Small intestine (tissue), 7 donors: ENCODE results near the gene ZNF407. TPM values are rescaled to one million over a fixed set of nuclear protein-coding genes. Genes with fewer than 3 reads are reported as not detected.

Source experiments
- DNase-seq, 2 donors: peaks; one replicate each; pipeline versions ENCODE4 v3.0.0 to v3.0.0-alpha.2; 2013
- FAIRE-seq: peaks from 2 replicates; lab custom pipeline; 2012; peaks lifted over from hg19 to GRCh38; lab: Jason Lieb, UNC
- H3K27ac ChIP-seq, 3 donors: one replicate each; pipeline ENCODE4 v1.5.1; 2013; ENCODE audit warnings: low read length in 2 of 3, mild to moderate bottlenecking in 2 of 3, control low read depth in 1 of 3, inconsistent platforms in 1 of 3, low read depth in 1 of 3, moderate library complexity in 1 of 3
- H3K27me3 ChIP-seq, 3 donors: one replicate each; pipeline ENCODE4 v1.6.1; 2013; ENCODE audit warnings: low read length in 3 of 3, inconsistent platforms in 1 of 3; ENCODE audit not compliant: control insufficient read depth in 3 of 3, insufficient read depth in 3 of 3
- H3K36me3 ChIP-seq, 3 donors: one replicate each; pipeline ENCODE4 v1.6.1; 2013; ENCODE audit warnings: low read length in 3 of 3, inconsistent platforms in 1 of 3, low read depth in 1 of 3, mild to moderate bottlenecking in 1 of 3, moderate library complexity in 1 of 3; ENCODE audit not compliant: control insufficient read depth in 3 of 3, insufficient read depth in 2 of 3
- H3K4me1 ChIP-seq, 3 donors: one replicate each; pipeline ENCODE4 v1.6.1; 2013; ENCODE audit warnings: low read length in 2 of 3, inconsistent platforms in 1 of 3, low read depth in 1 of 3, mild to moderate bottlenecking in 1 of 3, moderate library complexity in 1 of 3; ENCODE audit not compliant: control insufficient read depth in 3 of 3, insufficient read depth in 2 of 3
- H3K4me3 ChIP-seq, 3 donors: one replicate each; pipeline ENCODE4 v1.5.1; 2013; ENCODE audit warnings: low read length in 3 of 3, control low read depth in 1 of 3, inconsistent platforms in 1 of 3, low read depth in 1 of 3, mild to moderate bottlenecking in 1 of 3, moderate library complexity in 1 of 3
- H3K9me3 ChIP-seq, 2 donors: one replicate each; pipeline ENCODE4 v1.6.1; 2013; ENCODE audit warnings: low read depth in 1 of 2, low read length in 1 of 2; ENCODE audit not compliant: control insufficient read depth in 2 of 2, insufficient read depth in 1 of 2
- WGBS, 3 donors: extraction: QIAGEN DNeasy Blood & Tissue Kit; methylation state at CpG; one replicate each; pipeline ENCODE4 v1.1.7; 2013; 5-methylcytosine and 5-hydroxymethylcytosine counted together
- polyA plus RNA-seq, 4 donors: library from polyadenylated mRNA; stranded (reverse) in 3 of 4; unstranded in 1 of 4; fragments of 200-250 nt in 3 of 4; fragments of 120-200 nt in 1 of 4; gene quantifications; one replicate each; pipeline versions ENCODE4 v1.2.1 to v1.2.3, GENCODE V29; 2013
- donor health status: healthy with polysubstance abuse.
- donor health status: control.
- donor health status: control.
- donor health status: Bipolar disorder and iron deficiency.
- donor health status: healthy.

The ZNF407 gene
- polyA plus RNA-seq, 4 donors = 2.7 to 6.3 (median 4.0) TPM

DNA sequence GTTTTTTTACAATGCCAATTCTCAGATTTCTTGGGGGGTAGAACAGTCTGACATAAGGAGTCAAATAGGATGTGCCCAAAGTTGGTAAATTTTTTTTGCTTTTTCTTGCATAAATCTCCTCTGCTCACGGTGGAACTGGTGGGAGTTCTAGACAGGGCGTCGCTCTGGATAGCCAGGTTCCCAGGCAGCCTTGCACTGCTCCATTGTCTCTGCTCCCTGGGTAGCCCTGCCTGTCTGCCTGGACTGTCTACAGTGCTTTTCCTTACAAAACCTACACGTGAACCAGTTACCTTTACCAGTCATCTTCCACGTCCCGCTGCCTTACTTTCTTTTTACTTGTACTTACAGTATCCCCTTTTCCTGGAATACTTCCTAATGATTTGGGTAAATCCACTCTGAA is 117.1 kb downstream of the ZNF407 start:
- H3K9me3 ChIP-seq = no peaks in the 10 kb centered on the region
- no peaks in the 10 kb centered on the region for H3K4me1 ChIP-seq
- H3K27ac ChIP-seq = no peak overlapping the region
- H3K27me3 ChIP-seq = no peaks in the 10 kb centered on the region
- FAIRE-seq (no peak), DNase-seq (no peak)
- 91 to 93% (median 93%) methylated on average over 6 of the region's 6 CpGs for WGBS, 3 donors
- no peaks in the 10 kb centered on the region for H3K36me3 ChIP-seq
- no peak overlapping the region for H3K4me3 ChIP-seq

DNA sequence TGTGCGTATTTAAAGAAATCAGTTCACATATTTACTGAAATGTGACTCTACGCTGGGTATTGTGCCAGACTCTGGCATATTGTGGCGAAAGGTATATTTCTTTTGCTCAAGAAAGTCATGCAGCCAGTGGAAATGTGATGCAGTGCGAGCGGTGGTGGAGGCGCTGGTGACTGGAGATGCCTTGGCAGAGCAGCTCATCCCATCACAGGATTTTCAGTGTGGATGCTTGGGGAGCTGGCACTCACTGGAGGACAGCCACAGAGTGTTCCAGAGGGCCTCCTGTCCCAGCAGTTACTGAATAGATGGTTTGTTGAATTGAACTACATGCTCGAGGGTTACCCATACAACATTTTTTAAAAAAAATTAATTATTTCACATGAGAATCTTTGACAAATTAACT is 117.6 kb downstream of the ZNF407 start:
- H3K36me3 ChIP-seq = no peaks in the 10 kb centered on the region
- H3K4me1 ChIP-seq = no peaks in the 10 kb centered on the region
- H3K9me3 ChIP-seq = no peaks in the 10 kb centered on the region
- no peak for DNase-seq
- no peak overlapping the region for H3K27ac ChIP-seq
- FAIRE-seq = no peak
- no peaks in the 10 kb centered on the region for H3K27me3 ChIP-seq
- H3K4me3 ChIP-seq = no peak overlapping the region
- 97 to 99% (median 98%) methylated on average over 7 of the region's 7 CpGs for WGBS, 3 donors

DNA sequence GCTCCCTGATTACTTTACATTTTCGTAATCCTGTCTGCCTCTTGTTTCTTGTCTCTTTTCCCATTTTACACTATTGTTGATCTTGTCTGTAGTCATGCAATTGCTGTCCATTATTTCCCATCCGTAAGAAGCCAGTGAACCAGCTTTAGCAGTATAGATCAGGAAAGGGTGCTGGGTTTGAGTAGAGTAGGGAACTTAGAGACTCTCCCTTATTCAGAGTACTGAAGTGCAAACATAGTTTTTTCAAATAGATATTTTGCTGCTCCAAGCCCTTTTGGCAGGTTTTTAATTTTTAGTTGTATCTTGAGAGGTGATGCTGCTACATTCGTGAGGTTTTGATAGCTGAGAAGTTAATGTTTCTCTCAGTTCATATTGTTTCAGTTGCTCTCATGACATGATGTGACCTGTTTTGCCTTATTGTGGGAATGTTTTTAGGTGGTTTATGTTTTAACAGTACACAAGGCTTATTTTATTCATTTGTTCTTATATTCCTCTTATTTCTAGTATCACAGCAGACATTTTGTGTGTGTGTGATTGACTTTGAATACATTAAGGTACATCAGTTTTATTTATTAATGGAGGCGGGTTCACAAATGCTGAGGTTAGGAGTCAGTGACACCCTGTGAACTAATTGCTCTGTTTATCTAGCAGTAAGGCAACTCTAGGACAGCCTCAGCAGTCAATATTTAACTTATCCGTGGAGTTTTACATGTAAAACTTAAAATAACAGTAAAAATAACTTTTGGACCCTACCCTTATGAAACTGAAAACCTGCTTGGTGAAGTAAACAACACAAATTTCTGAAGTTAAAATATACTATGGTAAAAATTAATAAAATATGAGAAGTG is 118.4 kb downstream of the ZNF407 start:
- Histone ChIP-seq H3K27ac (peak overlapping the region in 1 of 3 donors; percentile 14), H3K36me3 (no peaks in the 10 kb centered on the region), H3K4me3 (no peak overlapping the region), H3K9me3 (no peaks in the 10 kb centered on the region), H3K27me3 (no peaks in the 10 kb centered on the region), H3K4me1 (no peaks in the 10 kb centered on the region)
- DNase-seq (peak; percentile 15 to 34), FAIRE-seq (no peak)
- 34 to 52% (median 39%) methylated on average over 5 of the region's 5 CpGs for WGBS, 3 donors

DNA sequence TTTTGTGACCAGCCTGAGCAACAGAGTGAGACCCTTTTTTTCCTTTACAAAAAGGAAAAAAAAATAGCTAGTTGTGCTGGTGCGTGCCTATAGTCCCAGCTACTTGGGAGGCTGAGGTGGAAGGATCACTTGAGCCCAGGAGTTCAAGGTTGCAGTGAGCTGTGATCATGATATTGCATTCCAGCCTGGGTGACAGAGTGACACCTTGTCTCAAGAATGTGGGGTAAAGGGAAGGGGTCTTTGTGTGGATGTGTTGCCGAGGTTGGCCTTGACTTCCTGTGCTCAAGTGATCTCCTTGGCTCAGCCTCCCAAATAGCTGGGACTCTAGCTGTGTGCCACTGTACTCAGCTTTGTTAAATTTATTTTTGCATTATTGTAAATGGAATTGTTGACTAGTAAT is 120.6 kb downstream of the ZNF407 start:
- no peaks in the 10 kb centered on the region for H3K4me1 ChIP-seq
- DNase-seq = no peak
- H3K4me3 ChIP-seq = no peak overlapping the region
- no peaks in the 10 kb centered on the region for H3K9me3 ChIP-seq
- no peaks in the 10 kb centered on the region for H3K36me3 ChIP-seq
- 89 to 93% (median 90%) methylated on average over 2 of the region's 2 CpGs for WGBS, 3 donors
- no peaks in the 10 kb centered on the region for H3K27me3 ChIP-seq
- FAIRE-seq = no peak
- no peak overlapping the region for H3K27ac ChIP-seq

DNA sequence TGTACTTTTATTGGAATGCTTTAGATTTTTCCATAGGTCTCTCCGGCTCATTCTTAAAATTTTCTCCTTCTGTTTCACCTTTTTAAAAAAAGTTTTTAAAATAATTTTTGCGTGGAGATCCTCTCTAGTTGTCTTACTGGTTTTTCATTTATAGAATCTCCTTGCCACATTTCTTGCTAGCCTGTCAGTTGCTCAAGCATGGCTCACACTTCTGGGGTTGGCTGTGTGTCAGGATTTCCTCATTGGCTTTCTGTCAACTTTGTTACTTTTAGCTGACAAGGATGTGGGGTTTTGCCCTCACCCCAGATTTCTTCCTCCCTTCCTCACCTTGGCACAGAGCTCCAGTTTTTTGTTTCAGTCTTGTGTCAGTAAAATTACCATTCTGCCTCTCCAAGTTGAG is 124.6 kb downstream of the ZNF407 start:
- Histone ChIP-seq H3K36me3 (no peaks in the 10 kb centered on the region), H3K4me1 (no peaks in the 10 kb centered on the region), H3K27ac (no peak overlapping the region), H3K4me3 (no peak overlapping the region), H3K27me3 (no peaks in the 10 kb centered on the region), H3K9me3 (no peaks in the 10 kb centered on the region)
- no peak for DNase-seq
- no peak for FAIRE-seq
- 86 to 89% (median 88%) methylated on average over 2 of the region's 2 CpGs for WGBS, 3 donors

DNA sequence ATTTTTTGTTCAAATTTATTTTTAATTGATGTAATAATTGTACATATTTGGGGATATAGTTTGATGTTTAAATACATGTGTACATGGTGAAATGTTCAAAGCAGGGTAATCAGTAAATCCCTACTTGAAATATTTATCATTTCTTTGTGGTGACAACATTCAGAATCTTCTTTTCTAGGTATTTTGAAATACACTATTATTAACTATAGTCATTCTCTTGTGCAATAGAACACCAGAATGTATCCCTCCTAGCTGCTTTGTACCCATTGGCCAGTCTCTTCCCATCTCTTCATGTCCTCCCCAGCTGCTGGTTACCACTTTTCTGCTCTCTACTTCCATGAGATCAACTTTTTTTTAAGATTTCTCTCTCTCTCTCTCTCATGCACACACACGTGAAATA is 126.5 kb downstream of the ZNF407 start:
- no peaks in the 10 kb centered on the region for H3K4me1 ChIP-seq
- FAIRE-seq (peak; percentile 86), DNase-seq (no peak)
- H3K27ac ChIP-seq = no peak overlapping the region
- no peaks in the 10 kb centered on the region for H3K27me3 ChIP-seq
- H3K9me3 ChIP-seq = no peaks in the 10 kb centered on the region
- no peak overlapping the region for H3K4me3 ChIP-seq
- H3K36me3 ChIP-seq = peaks cover 0 to 3% (median 0%) of the 10 kb centered on the region in 3 donors
- WGBS, 3 donors = 79 to 95% (median 81%) methylated on average over 1 of the region's 1 CpG

DNA sequence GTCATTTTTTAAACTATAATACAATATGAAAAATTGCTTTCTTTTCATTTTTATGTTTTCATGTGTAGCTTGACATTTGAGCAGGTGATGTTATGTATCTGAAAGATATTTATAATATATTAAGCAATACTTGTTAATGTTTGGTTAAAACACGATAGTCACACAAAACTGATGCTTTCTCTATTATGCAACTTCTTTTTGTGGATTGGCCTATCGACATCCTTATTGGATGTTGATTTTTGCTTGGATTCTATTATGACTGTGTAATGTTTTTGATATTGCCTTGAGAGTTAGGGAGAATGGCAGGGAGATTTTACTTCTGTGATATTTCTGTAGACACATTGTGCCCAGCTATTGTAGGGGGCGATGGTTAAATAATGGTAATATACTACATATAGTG is 128.0 kb downstream of the ZNF407 start:
- H3K27me3 ChIP-seq = no peaks in the 10 kb centered on the region
- DNase-seq (no peak), FAIRE-seq (no peak)
- H3K36me3 ChIP-seq = peaks cover 0 to 3% (median 0%) of the 10 kb centered on the region in 3 donors
- 92 to 97% (median 94%) methylated on average over 3 of the region's 3 CpGs for WGBS, 3 donors
- no peaks in the 10 kb centered on the region for H3K9me3 ChIP-seq
- H3K4me1 ChIP-seq = no peaks in the 10 kb centered on the region
- H3K4me3 ChIP-seq = no peak overlapping the region
- H3K27ac ChIP-seq = no peak overlapping the region

DNA sequence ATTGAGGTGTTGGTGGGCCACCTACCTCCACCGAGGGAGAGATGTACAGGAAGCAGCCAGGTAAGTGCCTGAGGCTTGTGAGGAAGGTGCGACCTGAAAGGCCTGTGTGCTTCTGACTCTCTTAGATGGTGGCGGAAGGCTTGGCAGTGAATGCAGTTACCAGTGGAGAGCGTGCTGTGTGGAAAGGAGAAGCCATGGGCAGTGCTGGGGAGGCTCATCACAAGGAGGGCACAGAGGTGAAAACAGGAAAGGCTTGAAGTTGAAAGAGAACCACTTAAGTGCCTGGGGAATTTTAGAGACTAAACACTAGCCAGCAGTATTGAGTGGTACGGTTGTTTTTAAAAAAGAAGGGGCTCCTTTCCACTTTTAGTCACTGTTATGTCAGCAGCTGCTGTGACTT is 130.9 kb downstream of the ZNF407 start:
- FAIRE-seq = no peak
- H3K4me3 ChIP-seq = no peak overlapping the region
- no peaks in the 10 kb centered on the region for H3K9me3 ChIP-seq
- H3K27ac ChIP-seq = no peak overlapping the region
- DNase-seq = no peak
- no peaks in the 10 kb centered on the region for H3K4me1 ChIP-seq
- WGBS, 3 donors = 91 to 96% (median 92%) methylated on average over 5 of the region's 5 CpGs
- peaks cover 0 to 3% (median 0%) of the 10 kb centered on the region in 3 donors for H3K36me3 ChIP-seq
- no peaks in the 10 kb centered on the region for H3K27me3 ChIP-seq
